ENCODE data around the gene DEPDC5.

The DEPDC5 gene

GRCh38 chr22:31929167-31929930 lies 175.5 kb downstream of the DEPDC5 start:
- no peak for DNase-seq

GRCh38 chr22:31932863-31933262 lies 179.0 kb downstream of the DEPDC5 start:
- no peak for DNase-seq

GRCh38 chr22:31933406-31933805 lies 179.6 kb downstream of the DEPDC5 start:
- no peak for DNase-seq

- no peak for DNase-seq
These were observed 180.1 kb downstream of the DEPDC5 start for GRCh38 chr22:31933816-31934482.

- DNase-seq, result no peak
These were observed 182.3 kb downstream of the DEPDC5 start for GRCh38 chr22:31935961-31936635.

GRCh38 chr22:31937341-31937740 lies 183.5 kb downstream of the DEPDC5 start:
- DNase-seq, result no peak

- no peak for DNase-seq
These were observed 184.5 kb downstream of the DEPDC5 start for GRCh38 chr22:31938296-31938695.

GRCh38 chr22:31940506-31940905 lies 186.7 kb downstream of the DEPDC5 start:
- DNase-seq, result no peak

GRCh38 chr22:31942091-31942490 lies 188.3 kb downstream of the DEPDC5 start:
- no peak for DNase-seq

- DNase-seq, result no peak
These were observed 189.6 kb downstream of the DEPDC5 start for GRCh38 chr22:31943206-31943977.

GRCh38 chr22:31943978-31944699 lies 190.3 kb downstream of the DEPDC5 start, which contains the start of gene YWHAH:
Gene YWHAH (plus strand): TSS chr22:31944535. CDS start chr22:31944734, 199 bp downstream.
- peak; percentile 92 to 93 for DNase-seq

GRCh38 chr22:31944700-31945442 lies 191.1 kb downstream of the DEPDC5 start:
- DNase-seq, result peak in 1 of 2 donors; percentile 36

GRCh38 chr22:31945443-31945855 lies 191.6 kb downstream of the DEPDC5 start:
- DNase-seq, result peak in 1 of 2 donors; percentile 31

GRCh38 chr22:31945971-31946680 lies 192.3 kb downstream of the DEPDC5 start:
- DNase-seq, result no peak

GRCh38 chr22:31947296-31947695 lies 193.5 kb downstream of the DEPDC5 start:
- DNase-seq, result peak; percentile 41 to 72

GRCh38 chr22:31948002-31948401 lies 194.2 kb downstream of the DEPDC5 start:
- no peak for DNase-seq

GRCh38 chr22:31950226-31950625 lies 196.4 kb downstream of the DEPDC5 start:
- DNase-seq, result no peak

GRCh38 chr22:31951194-31952093 lies 197.6 kb downstream of the DEPDC5 start:
- no peak for DNase-seq

GRCh38 chr22:31952094-31952401 lies 198.2 kb downstream of the DEPDC5 start:
- no peak for DNase-seq

- no peak for DNase-seq
These were observed 198.7 kb downstream of the DEPDC5 start for GRCh38 chr22:31952472-31952871.

Measured in CD4-positive, alpha-beta T cell treated with Interleukin-1 beta for 1 hour (primary cell).